H9 (cell line): Measurements from ENCODE around the gene ROR1. TPM values are rescaled to one million over a fixed set of nuclear protein-coding genes. Genes with fewer than 3 reads are reported as not detected.

Experiments used
- DNase-seq: peaks from one replicate; pipeline ENCODE4 v3.0.0-alpha.2; 2017
- H2AFZ ChIP-seq: one replicate; pipeline ENCODE4 v1.6.1; 2013; ENCODE audit warnings: mild to moderate bottlenecking, low read length, control low read depth, moderate library complexity
- H2AK5ac ChIP-seq: 2 replicates; pipeline ENCODE4 v1.6.1; 2013; ENCODE audit warnings: low read length, control low read depth, mixed read lengths; ENCODE audit not compliant: insufficient read length
- H2BK120ac ChIP-seq: one replicate; pipeline ENCODE4 v1.6.1; 2013; ENCODE audit warnings: low read depth, mild to moderate bottlenecking, low read length, control low read depth, inconsistent platforms; ENCODE audit not compliant: poor library complexity, severe bottlenecking
- H2BK12ac ChIP-seq: 2 replicates; pipeline ENCODE4 v1.6.1; 2013; ENCODE audit warnings: low read length, control low read depth, mixed read lengths, low read depth; ENCODE audit not compliant: insufficient read length
- H2BK15ac ChIP-seq: 2 replicates; pipeline ENCODE4 v1.6.1; 2013; ENCODE audit warnings: low read depth, low read length, control low read depth
- H2BK20ac ChIP-seq: one replicate; pipeline ENCODE4 v1.6.1; 2013; ENCODE audit warnings: low read depth, mild to moderate bottlenecking, low read length, control low read depth, inconsistent platforms; ENCODE audit not compliant: poor library complexity, severe bottlenecking
- H2BK5ac ChIP-seq: 2 replicates; pipeline ENCODE4 v1.6.1; 2013; ENCODE audit warnings: low read length, control low read depth, mixed read lengths; ENCODE audit not compliant: insufficient read length
- H3K14ac ChIP-seq: 2 replicates; pipeline ENCODE4 v1.6.1; 2013; ENCODE audit warnings: low read length, control low read depth; ENCODE audit not compliant: insufficient read depth
- H3K18ac ChIP-seq: 2 replicates; pipeline ENCODE4 v1.6.1; 2013; ENCODE audit warnings: low read depth, mild to moderate bottlenecking, mixed read lengths, low read length, control low read depth; ENCODE audit not compliant: insufficient read length
- H3K23ac ChIP-seq: 2 replicates; pipeline ENCODE4 v1.6.1; 2013; ENCODE audit warnings: low read length, control low read depth, mixed read lengths, low read depth; ENCODE audit not compliant: insufficient read length
- H3K23me2 ChIP-seq: 2 replicates; pipeline ENCODE4 v1.6.1; 2013; ENCODE audit warnings: low read depth, mild to moderate bottlenecking, mixed read lengths, low read length, control low read depth; ENCODE audit not compliant: insufficient read length, poor library complexity, severe bottlenecking
- H3K27ac ChIP-seq: 2 replicates; pipeline ENCODE4 v1.5.1; 2013; ENCODE audit warnings: low read length, control low read depth, mixed read lengths, low read depth; ENCODE audit not compliant: insufficient read length
- H3K27me3 ChIP-seq: 2 replicates; pipeline ENCODE4 v1.6.1; 2013; ENCODE audit warnings: low read length, control low read depth, inconsistent platforms; ENCODE audit not compliant: insufficient read depth
- H3K4ac ChIP-seq: 2 replicates; pipeline ENCODE4 v1.6.1; 2013; ENCODE audit warnings: low read depth, mild to moderate bottlenecking, control low read depth, inconsistent platforms, low read length, moderate library complexity
- H3K4me1 ChIP-seq: 2 replicates; pipeline ENCODE4 v1.6.1; 2013; ENCODE audit warnings: low read length, control low read depth, inconsistent platforms; ENCODE audit not compliant: insufficient read depth
- H3K4me2 ChIP-seq: 2 replicates; pipeline ENCODE4 v1.6.1; 2013; ENCODE audit warnings: low read length, control low read depth, mixed read lengths; ENCODE audit not compliant: insufficient read length, insufficient read depth
- H3K56ac ChIP-seq: 2 replicates; pipeline ENCODE4 v1.6.1; 2013; ENCODE audit warnings: low read depth, mild to moderate bottlenecking, mixed read lengths, low read length, control low read depth; ENCODE audit not compliant: insufficient read length
- H3K79me1 ChIP-seq: 2 replicates; pipeline ENCODE4 v1.6.1; 2013; ENCODE audit warnings: low read depth, mild to moderate bottlenecking, moderate library complexity, low read length, control low read depth, inconsistent platforms; ENCODE audit not compliant: insufficient read depth, poor library complexity, severe bottlenecking
- H3K79me2 ChIP-seq: 2 replicates; pipeline ENCODE4 v1.6.1; 2013; ENCODE audit warnings: low read length, control low read depth, inconsistent platforms; ENCODE audit not compliant: insufficient read depth
- H3K9ac ChIP-seq: 2 replicates; pipeline ENCODE4 v1.6.1; 2013; ENCODE audit warnings: low read length, control low read depth, mixed read lengths; ENCODE audit not compliant: insufficient read length; ENCODE audit errors: extremely low read depth
- H3K9me3 ChIP-seq: one replicate; pipeline ENCODE4 v1.6.1; 2013; ENCODE audit warnings: low read depth, low read length, inconsistent platforms; ENCODE audit not compliant: control insufficient read depth
- H3T11ph ChIP-seq: one replicate; pipeline ENCODE4 v1.6.1; 2013; ENCODE audit warnings: mild to moderate bottlenecking, low read length, control low read depth, inconsistent platforms
- H4K20me1 ChIP-seq: one replicate; pipeline ENCODE4 v1.6.1; 2013; ENCODE audit not compliant: control insufficient read depth, insufficient read length, insufficient read depth
- H4K5ac ChIP-seq: 2 replicates; pipeline ENCODE4 v1.6.1; 2013; ENCODE audit warnings: low read depth, mild to moderate bottlenecking, mixed read lengths, low read length, control low read depth; ENCODE audit not compliant: insufficient read length
- H4K8ac ChIP-seq: replicated peaks from 2 replicates; pipeline ENCODE4 v1.6.1; 2013; ENCODE audit warnings: low read length, control low read depth, mixed read lengths, low read depth; ENCODE audit not compliant: insufficient read length
- H4K91ac ChIP-seq: 2 replicates; pipeline ENCODE4 v1.6.1; 2013; ENCODE audit warnings: low read depth, mild to moderate bottlenecking, moderate library complexity, mixed read lengths, low read length, control low read depth; ENCODE audit not compliant: insufficient read length
- H3K27ac Mint-ChIP-seq, 3 experiments: 2 replicates in 2 of 3; 3 replicates in 1 of 3; pipeline ENCODE4 v1.8.0; 2020 to 2021; ENCODE audit warnings: mixed read lengths in 3 of 3, mild to moderate bottlenecking in 1 of 3, moderate library complexity in 1 of 3
- H3K27me3 Mint-ChIP-seq: 2 replicates; pipeline ENCODE4 v1.8.0; 2021; ENCODE audit warnings: low read depth, mild to moderate bottlenecking, moderate library complexity, mixed read lengths
- H3K36me3 Mint-ChIP-seq, 3 experiments: 2 replicates in 2 of 3; 3 replicates in 1 of 3; pipeline ENCODE4 v1.8.0; 2020 to 2021; ENCODE audit warnings: low read depth in 3 of 3, mixed read lengths in 3 of 3; ENCODE audit not compliant: insufficient read depth in 1 of 3
- H3K4me1 Mint-ChIP-seq, 2 experiments: 2 replicates each; pipeline ENCODE4 v1.8.0; 2020; ENCODE audit warnings: mixed read lengths in 2 of 2
- H3K4me3 Mint-ChIP-seq, 2 experiments: 2 replicates in 1 of 2; 3 replicates in 1 of 2; pipeline ENCODE4 v1.8.0; 2020 to 2021; ENCODE audit warnings: mild to moderate bottlenecking in 2 of 2, mixed read lengths in 2 of 2, moderate library complexity in 1 of 2
- H3K9me3 Mint-ChIP-seq, 2 experiments: 2 replicates in 1 of 2; 3 replicates in 1 of 2; pipeline ENCODE4 v1.8.0; 2020; ENCODE audit warnings: mild to moderate bottlenecking in 2 of 2, mixed read lengths in 2 of 2, moderate library complexity in 1 of 2
- WGBS: extraction: QIAGEN DNeasy Blood & Tissue Kit; methylation state at CpG from one replicate; pipeline ENCODE4 v1.1.7; 2013; ENCODE audit warnings: missing lambda C conversion rate, low lambda C conversion rate, mixed read lengths; ENCODE audit not compliant: insufficient read length; ENCODE audit errors: extremely low coverage; 5-methylcytosine and 5-hydroxymethylcytosine counted together
- total RNA-seq: library from RNA; stranded (reverse); gene quantifications from 2 replicates; pipeline ENCODE4 v1.2.1, GENCODE V29; 2021
- TF ChIP-seq, protein P1 (sequence below): fragments of 200-600 bp; sonication (generic); conservative IDR thresholded peaks from 3 replicates; pipeline ENCODE4 v1.8.0; 2021; ENCODE audit warnings: antibody characterized with exemption, mild to moderate bottlenecking

The ROR1 gene
- total RNA-seq, 1 experiment from 2014 or later: 75.9 TPM

GRCh38 chr1:64136296-64136695, 362.5 kb downstream of the ROR1 start:
- TF ChIP-seq, protein P1, sequence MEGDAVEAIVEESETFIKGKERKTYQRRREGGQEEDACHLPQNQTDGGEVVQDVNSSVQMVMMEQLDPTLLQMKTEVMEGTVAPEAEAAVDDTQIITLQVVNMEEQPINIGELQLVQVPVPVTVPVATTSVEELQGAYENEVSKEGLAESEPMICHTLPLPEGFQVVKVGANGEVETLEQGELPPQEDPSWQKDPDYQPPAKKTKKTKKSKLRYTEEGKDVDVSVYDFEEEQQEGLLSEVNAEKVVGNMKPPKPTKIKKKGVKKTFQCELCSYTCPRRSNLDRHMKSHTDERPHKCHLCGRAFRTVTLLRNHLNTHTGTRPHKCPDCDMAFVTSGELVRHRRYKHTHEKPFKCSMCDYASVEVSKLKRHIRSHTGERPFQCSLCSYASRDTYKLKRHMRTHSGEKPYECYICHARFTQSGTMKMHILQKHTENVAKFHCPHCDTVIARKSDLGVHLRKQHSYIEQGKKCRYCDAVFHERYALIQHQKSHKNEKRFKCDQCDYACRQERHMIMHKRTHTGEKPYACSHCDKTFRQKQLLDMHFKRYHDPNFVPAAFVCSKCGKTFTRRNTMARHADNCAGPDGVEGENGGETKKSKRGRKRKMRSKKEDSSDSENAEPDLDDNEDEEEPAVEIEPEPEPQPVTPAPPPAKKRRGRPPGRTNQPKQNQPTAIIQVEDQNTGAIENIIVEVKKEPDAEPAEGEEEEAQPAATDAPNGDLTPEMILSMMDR: no peak
- Histone ChIP-seq H2BK120ac (no peak overlapping the region), H3T11ph (no peak overlapping the region), H3K14ac (no peak overlapping the region), H3K23ac (no peak overlapping the region), H3K79me2 (no peaks in the 10 kb centered on the region), H4K91ac (no peak overlapping the region), H3K9me3 (no peaks in the 10 kb centered on the region), H3K79me1 (no peaks in the 10 kb centered on the region), H4K5ac (no peak overlapping the region), H2AFZ (no peak overlapping the region), H2BK5ac (no peak overlapping the region), H2BK15ac (no peak overlapping the region), H2BK12ac (no peak overlapping the region), H4K20me1 (no peaks in the 10 kb centered on the region), H3K18ac (no peak overlapping the region), H3K4me2 (no peak overlapping the region), H3K4me1 (peaks cover under 1% of the 10 kb centered on the region; the same call in 1 of the 2 replicates), H3K27me3 (no peaks in the 10 kb centered on the region), H3K27ac (no peak overlapping the region), H2AK5ac (no peak overlapping the region), H2BK20ac (no peak overlapping the region), H3K9ac (no peak overlapping the region), H3K4ac (no peak overlapping the region), H3K23me2 (no peaks in the 10 kb centered on the region), H4K8ac (no peak overlapping the region), H3K56ac (no peak overlapping the region)
- peaks cover 23 to 35% (median 33%) of the 10 kb centered on the region in 3 experiments; a peak in 6 of 7 replicates for H3K36me3 Mint-ChIP-seq
- WGBS: no CpG with 5 or more reads among the region's 5 CpGs
- peaks cover 7 to 9% of the 10 kb centered on the region in 2 experiments for H3K4me1 Mint-ChIP-seq
- H3K27me3 Mint-ChIP-seq: no peaks in the 10 kb centered on the region
- H3K4me3 Mint-ChIP-seq: no peak overlapping the region
- DNase-seq: no peak
- no peaks in the 10 kb centered on the region for H3K9me3 Mint-ChIP-seq
- H3K27ac Mint-ChIP-seq: no peak overlapping the region
